ENCODE data around the gene MAN2B2.
A peak's percentile ranks its signal among the peaks of the same experiment; 100 is the strongest.

Gene MAN2B2

DNA sequence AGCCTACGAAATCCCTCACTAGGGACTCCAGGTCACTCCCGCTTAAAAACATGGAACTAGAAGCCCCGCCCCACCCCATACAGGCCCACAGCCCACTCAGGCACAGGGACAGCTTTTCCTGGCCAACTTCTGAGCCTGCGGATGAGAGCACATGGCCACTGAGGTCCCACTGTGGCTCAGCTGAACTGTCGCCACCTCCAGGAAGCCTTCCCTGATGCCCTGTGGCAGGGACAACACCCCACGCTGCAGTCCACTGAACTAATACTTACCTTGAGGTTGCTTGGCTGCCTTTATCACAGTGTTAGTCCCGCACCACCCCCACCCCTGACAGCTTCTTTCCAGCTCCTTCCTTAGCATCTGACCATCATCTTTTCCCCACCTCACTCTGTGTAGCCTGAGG is 39.3 kb upstream of the MAN2B2 start:
- no peak overlapping the region for H3K4me3 Mint-ChIP-seq

DNA sequence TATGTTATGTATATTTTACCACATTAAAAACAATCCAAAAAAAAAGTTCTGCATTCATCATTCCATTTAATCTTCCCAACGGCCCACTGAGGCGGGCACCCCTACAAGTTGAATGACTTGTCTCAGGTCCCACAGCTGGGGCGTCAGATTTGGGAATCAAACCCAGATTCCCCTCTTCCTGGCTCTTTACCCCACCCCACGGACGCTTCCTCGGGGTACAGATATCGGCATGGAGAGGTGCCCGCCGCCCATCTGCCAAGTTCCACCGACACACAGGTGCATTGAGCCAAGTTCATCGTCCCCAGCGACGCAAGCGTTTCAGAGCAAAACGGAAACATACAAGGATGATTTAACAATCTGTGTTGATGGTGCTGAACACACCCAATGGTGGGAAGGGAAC is 36.9 kb upstream of the MAN2B2 start:
- no peak for ATAC-seq (ENCODE audit: low read depth)
- H3K9me3 Mint-ChIP-seq, result no peaks in the 10 kb centered on the region
- H3K27me3 Mint-ChIP-seq, result peaks cover 9% of the 10 kb centered on the region
- H3K4me1 Mint-ChIP-seq, result no peaks in the 10 kb centered on the region
- peaks cover 5% of the 10 kb centered on the region for H3K36me3 Mint-ChIP-seq
- H3K27ac Mint-ChIP-seq, result no peak overlapping the region
- no peak for DNase-seq (ENCODE audit: low spot score in 2 of 2)
- H3K4me3 Mint-ChIP-seq, result no peak overlapping the region

More for the DNA sequence above, 39.3 kb upstream of the MAN2B2 start:
- ATAC-seq (ENCODE audit: low read depth) (no peak), DNase-seq (ENCODE audit: low spot score in 2 of 2) (no peak)
- no peak overlapping the region for H3K27ac Mint-ChIP-seq
- peaks cover 9% of the 10 kb centered on the region for H3K27me3 Mint-ChIP-seq
- H3K36me3 Mint-ChIP-seq, result peaks cover 5% of the 10 kb centered on the region
- no peaks in the 10 kb centered on the region for H3K9me3 Mint-ChIP-seq
- no peaks in the 10 kb centered on the region for H3K4me1 Mint-ChIP-seq

DNA sequence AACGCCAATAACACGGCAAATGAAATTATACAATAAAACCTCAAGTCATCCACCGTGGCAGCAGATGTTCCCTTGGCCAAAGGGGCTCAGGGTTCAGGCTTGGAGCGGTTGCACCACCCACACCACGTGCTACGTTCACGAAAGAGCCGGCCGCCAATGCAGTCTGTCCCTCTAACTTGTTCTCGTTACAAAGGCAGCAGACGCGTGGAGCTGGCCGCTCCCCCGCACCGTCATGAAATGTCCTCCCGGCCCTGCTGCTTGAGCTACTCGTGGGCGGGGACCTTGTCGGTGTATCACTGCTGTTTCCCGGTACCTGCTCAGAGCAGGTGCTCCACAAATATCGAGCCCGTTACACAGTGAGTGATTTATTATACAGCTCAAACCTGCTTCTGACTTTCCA is 36.4 kb upstream of the MAN2B2 start:
- H3K4me3 Mint-ChIP-seq, result no peak overlapping the region
- no peaks in the 10 kb centered on the region for H3K4me1 Mint-ChIP-seq
- H3K27ac Mint-ChIP-seq, result no peak overlapping the region
- ATAC-seq (ENCODE audit: low read depth) (no peak), DNase-seq (ENCODE audit: low spot score in 2 of 2) (no peak)
- H3K36me3 Mint-ChIP-seq, result peaks cover 5% of the 10 kb centered on the region
- peaks cover 9% of the 10 kb centered on the region for H3K27me3 Mint-ChIP-seq
- no peaks in the 10 kb centered on the region for H3K9me3 Mint-ChIP-seq

DNA sequence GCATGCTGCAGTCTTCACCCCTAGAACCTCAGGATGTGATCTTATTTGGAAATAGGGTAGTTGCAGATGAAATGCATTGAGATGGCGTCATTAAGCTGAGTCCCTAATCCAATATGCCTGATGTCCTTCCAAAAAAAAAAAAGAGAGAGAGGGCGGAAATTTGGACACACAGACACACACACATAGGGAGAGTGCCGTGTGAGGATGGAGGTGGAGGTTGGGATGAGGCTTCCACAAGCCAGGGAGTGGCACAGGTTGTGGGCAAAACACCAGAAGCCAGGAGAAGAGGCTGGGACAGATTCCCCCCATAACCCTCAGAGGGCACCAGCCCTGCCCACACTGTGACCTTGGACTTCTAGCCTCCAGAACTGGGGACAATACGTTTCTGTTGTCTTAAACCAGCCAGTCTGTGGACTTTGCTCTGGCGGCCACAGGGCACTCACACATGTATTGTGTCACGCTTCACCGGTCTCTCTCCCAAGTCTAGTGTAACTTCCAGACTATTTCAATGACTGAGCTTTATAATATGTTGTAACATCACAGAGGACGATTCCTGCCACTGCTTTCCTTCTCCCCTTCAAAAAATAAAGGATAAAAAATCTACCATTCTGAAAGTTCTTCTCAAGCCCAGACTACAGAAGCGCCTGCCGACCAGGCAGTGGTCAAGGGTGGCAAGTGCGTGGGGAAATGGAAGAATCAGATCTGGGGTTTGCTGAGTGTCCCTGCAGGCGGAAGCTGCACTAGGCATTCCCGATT is 35.8 kb upstream of the MAN2B2 start:
- H3K36me3 Mint-ChIP-seq, result peaks cover 5% of the 10 kb centered on the region
- no peak for ATAC-seq (ENCODE audit: low read depth)
- H3K27me3 Mint-ChIP-seq, result peaks cover 9% of the 10 kb centered on the region
- no peaks in the 10 kb centered on the region for H3K9me3 Mint-ChIP-seq
- no peak overlapping the region for H3K4me3 Mint-ChIP-seq
- no peak for DNase-seq (ENCODE audit: low spot score in 2 of 2)
- H3K27ac Mint-ChIP-seq, result no peak overlapping the region
- H3K4me1 Mint-ChIP-seq, result no peaks in the 10 kb centered on the region

DNA sequence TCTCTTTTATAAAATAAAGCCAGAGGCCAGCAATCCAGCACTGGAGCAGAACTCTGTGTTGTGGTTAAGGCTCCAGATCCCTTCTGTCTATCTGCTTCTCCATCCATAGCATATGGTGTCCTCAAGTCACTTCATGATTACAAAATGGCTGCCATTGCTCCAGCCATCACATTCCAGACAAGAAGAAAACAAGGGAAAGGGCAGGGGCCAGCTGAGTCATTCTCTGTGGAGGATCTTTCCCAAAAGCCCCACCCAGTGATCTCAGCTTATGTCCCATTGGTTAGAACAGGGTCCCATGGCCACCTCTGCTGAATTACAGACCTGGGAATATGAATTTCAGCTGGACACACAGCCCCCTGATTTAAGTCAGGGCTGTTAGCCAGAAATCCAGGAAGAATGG is 34.1 kb upstream of the MAN2B2 start:
- H3K27ac Mint-ChIP-seq, result no peak overlapping the region
- H3K27me3 Mint-ChIP-seq, result peaks cover 15% of the 10 kb centered on the region
- ATAC-seq (ENCODE audit: low read depth), result no peak
- H3K4me1 Mint-ChIP-seq, result no peaks in the 10 kb centered on the region
- no peak for DNase-seq (ENCODE audit: low spot score in 2 of 2)
- peaks cover 5% of the 10 kb centered on the region for H3K36me3 Mint-ChIP-seq
- H3K4me3 Mint-ChIP-seq, result no peak overlapping the region
- peaks cover 1% of the 10 kb centered on the region for H3K9me3 Mint-ChIP-seq

DNA sequence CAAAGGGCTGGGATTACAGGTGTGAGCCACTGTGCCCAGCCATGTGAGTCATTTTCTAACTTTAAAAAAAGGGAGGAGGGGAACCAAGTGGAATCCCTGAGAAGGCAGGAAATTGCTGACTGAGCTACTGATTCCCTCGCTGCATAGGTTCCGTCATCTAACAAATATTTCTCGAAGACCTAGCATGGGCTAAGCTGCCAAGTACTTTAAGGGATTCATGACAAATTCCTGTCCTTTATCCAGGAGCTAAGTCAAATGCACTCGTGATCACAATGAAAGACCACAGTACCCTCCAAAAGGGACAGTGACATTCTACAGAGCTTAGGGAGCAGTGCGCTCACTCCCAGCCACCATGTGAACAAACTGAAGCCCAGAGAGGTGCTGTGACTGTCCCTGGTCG is 33.2 kb upstream of the MAN2B2 start:
- Mint-ChIP-seq H3K4me1 (no peaks in the 10 kb centered on the region), H3K9me3 (peaks cover 1% of the 10 kb centered on the region), H3K4me3 (no peak overlapping the region), H3K36me3 (peaks cover 2% of the 10 kb centered on the region), H3K27me3 (peaks cover 14% of the 10 kb centered on the region), H3K27ac (no peak overlapping the region)
- ATAC-seq (ENCODE audit: low read depth) (no peak), DNase-seq (ENCODE audit: low spot score in 2 of 2) (no peak)

DNA sequence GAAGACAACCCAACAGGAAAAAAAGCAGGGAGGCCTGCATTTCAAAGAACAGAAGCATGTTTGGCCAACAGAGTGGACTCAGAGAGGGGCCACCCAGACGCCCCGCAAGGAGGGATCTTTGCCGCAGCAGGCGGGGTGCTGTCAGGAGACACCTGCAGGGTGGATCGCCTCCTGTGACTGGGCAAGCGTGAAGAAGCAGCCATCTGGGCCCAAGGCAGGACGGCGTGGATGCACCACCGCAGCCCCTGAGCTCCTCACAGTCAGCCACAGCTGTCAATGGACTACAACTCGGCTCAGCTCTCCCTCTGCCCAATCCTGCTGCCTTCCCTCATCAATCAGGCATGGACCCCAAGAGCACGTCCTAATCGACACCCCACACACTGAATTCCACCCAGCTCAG is 32.0 kb upstream of the MAN2B2 start:
- Mint-ChIP-seq H3K27ac (no peak overlapping the region), H3K4me1 (no peaks in the 10 kb centered on the region), H3K4me3 (no peak overlapping the region), H3K9me3 (peaks cover 1% of the 10 kb centered on the region), H3K27me3 (peaks cover 17% of the 10 kb centered on the region), H3K36me3 (peaks cover 2% of the 10 kb centered on the region)
- ATAC-seq (ENCODE audit: low read depth) (no peak), DNase-seq (ENCODE audit: low spot score in 2 of 2) (no peak)

DNA sequence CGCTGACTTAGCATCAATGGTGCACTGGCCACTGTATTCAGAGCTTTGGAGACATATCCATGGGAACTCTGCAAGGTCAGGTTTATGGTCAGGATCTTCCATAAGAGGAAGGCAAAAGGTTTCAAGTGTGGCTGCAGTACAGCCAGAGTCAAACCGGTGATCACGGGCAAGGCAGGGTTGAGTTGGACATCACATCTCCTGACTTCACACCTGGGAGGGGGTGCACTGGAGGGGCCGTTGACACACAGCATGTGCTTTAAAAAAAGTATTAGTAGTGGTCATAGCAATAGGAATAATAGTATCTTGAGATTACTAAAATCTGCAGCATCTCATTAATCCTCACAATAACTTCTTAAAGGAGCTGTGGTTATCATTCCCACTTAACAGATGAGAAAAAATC is 28.9 kb upstream of the MAN2B2 start:
- no peak for ATAC-seq (ENCODE audit: low read depth)
- H3K9me3 Mint-ChIP-seq, result peaks cover 1% of the 10 kb centered on the region
- no peak overlapping the region for H3K4me3 Mint-ChIP-seq
- DNase-seq (ENCODE audit: low spot score in 2 of 2), result no peak
- H3K4me1 Mint-ChIP-seq, result no peaks in the 10 kb centered on the region
- peaks cover 23% of the 10 kb centered on the region for H3K27me3 Mint-ChIP-seq
- no peaks in the 10 kb centered on the region for H3K36me3 Mint-ChIP-seq
- no peak overlapping the region for H3K27ac Mint-ChIP-seq

DNA sequence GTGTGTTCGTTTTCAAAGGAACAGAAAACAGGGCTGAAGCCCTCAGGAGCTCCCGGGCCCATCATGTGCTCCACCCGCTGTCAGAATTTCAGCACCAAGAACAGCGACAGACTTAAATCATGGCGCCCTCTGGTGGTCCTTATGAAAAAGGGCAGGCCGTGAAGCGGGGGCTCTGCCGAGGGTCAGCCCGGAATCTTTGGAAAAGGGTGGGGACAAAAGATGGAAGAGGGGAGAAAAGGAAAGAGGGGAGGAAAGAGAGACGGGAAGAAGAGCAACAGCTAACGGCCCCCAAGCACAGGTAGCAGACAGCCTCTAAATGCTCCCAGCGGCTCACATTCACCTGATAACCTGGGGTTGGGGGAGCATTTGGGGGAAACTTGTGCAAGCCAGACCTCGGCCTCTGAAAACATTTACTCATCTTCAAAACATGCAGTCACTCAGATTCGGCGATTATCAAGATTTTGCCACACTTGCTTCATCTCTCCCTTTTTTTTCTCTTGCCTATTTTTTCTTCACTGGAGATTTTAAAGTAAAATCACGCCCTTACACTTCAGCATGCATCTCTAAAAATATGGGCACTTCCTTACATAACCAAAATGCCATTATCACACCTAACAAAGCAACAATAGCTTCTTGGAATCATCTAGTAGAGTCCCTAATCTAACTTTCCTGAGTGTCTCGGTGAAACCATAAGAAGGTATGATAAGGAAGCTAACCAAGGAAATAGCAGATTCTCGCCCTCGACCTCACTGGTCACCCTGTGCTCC is 28.1 kb upstream of the MAN2B2 start:
- ATAC-seq (ENCODE audit: low read depth) (peak; percentile 22), DNase-seq (ENCODE audit: low spot score in 2 of 2) (peak; percentile 28 to 32)
- H3K27me3 Mint-ChIP-seq, result peaks cover 23% of the 10 kb centered on the region
- H3K27ac Mint-ChIP-seq, result no peak overlapping the region
- H3K4me3 Mint-ChIP-seq, result no peak overlapping the region
- H3K36me3 Mint-ChIP-seq, result no peaks in the 10 kb centered on the region
- no peaks in the 10 kb centered on the region for H3K4me1 Mint-ChIP-seq
- peaks cover 3% of the 10 kb centered on the region for H3K9me3 Mint-ChIP-seq

DNA sequence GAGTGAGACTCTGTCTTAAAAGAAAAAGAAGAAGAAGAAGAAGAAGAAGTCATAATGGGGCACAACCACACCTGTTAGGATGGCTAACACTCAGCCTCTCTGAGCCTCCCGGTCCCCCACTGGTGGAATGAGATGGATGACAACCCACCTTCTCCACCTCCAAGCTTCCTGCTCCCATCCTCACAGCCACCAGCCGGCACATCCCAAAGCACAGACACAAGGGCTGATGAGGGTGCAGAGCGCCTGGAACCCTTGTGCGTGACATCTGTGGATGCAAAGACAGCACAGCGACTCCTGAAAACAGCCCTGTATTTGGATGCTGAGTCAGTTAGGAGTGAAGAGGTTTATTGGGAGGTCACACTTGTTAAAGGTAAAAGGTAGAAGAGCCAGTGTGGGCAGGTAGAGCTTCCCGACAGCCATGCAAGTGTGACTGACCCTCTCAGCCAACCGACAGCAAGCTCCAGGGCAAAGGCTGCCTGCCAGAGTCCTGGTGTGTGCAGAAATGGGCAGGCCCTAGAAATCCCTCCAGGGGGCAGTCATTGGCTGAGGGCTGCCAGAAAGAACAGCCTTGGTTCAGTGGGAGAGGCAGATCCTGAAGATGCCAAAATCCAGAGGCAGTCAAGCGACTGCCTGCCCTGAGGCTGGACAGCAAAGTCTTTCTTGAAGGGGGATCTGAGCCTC is 26.6 kb upstream of the MAN2B2 start:
- Mint-ChIP-seq H3K27ac (no peak overlapping the region), H3K36me3 (peaks cover 3% of the 10 kb centered on the region), H3K4me1 (no peaks in the 10 kb centered on the region), H3K4me3 (no peak overlapping the region), H3K9me3 (peaks cover 6% of the 10 kb centered on the region), H3K27me3 (peaks cover 29% of the 10 kb centered on the region)
- ATAC-seq (ENCODE audit: low read depth) (no peak), DNase-seq (ENCODE audit: low spot score in 2 of 2) (no peak)

DNA sequence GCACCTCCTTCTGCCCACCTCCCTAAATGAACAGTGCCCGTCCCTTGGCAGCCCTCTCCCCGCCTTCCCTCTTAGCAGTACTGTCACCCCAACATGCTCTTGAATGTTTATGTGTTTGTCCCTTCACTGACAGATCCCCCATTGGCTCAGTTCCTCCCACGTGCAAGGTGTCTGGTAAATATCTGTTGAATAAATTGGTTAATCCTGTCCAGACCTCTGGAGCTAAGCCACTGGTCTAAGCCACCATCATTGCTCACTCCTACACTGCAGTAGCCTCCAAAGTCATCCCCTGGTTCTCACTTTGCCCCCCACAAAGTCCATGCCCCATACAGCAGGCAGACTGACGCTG is 26.1 kb upstream of the MAN2B2 start:
- DNase-seq (ENCODE audit: low spot score in 2 of 2) (no peak), ATAC-seq (ENCODE audit: low read depth) (no peak)
- Mint-ChIP-seq H3K27me3 (peaks cover 29% of the 10 kb centered on the region), H3K4me1 (no peaks in the 10 kb centered on the region), H3K36me3 (peaks cover 3% of the 10 kb centered on the region), H3K9me3 (peaks cover 6% of the 10 kb centered on the region), H3K4me3 (no peak overlapping the region), H3K27ac (no peak overlapping the region)

DNA sequence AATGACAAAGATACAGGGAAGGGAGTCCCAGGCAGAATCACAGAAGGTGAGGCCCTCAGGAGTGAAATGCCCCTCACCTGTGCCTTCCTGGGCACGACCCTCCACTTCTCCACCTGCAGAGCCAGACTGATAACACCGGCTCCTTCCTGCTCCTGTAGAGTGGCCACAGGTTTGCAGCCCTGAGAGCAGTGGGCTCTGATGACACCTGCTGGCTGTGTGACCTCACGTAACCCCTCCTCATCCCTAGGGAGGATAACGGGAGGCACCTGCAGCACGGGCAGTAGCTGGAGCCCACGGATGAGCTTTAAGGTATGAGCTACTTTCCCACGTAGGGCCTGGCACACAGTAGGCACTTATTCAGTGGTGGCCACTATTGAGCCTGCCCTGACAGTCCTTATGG is 25.5 kb upstream of the MAN2B2 start:
- Mint-ChIP-seq H3K36me3 (peaks cover 3% of the 10 kb centered on the region), H3K9me3 (peaks cover 6% of the 10 kb centered on the region), H3K4me3 (no peak overlapping the region), H3K4me1 (no peaks in the 10 kb centered on the region), H3K27ac (no peak overlapping the region), H3K27me3 (peaks cover 29% of the 10 kb centered on the region)
- ATAC-seq (ENCODE audit: low read depth) (no peak), DNase-seq (ENCODE audit: low spot score in 2 of 2) (no peak)

DNA sequence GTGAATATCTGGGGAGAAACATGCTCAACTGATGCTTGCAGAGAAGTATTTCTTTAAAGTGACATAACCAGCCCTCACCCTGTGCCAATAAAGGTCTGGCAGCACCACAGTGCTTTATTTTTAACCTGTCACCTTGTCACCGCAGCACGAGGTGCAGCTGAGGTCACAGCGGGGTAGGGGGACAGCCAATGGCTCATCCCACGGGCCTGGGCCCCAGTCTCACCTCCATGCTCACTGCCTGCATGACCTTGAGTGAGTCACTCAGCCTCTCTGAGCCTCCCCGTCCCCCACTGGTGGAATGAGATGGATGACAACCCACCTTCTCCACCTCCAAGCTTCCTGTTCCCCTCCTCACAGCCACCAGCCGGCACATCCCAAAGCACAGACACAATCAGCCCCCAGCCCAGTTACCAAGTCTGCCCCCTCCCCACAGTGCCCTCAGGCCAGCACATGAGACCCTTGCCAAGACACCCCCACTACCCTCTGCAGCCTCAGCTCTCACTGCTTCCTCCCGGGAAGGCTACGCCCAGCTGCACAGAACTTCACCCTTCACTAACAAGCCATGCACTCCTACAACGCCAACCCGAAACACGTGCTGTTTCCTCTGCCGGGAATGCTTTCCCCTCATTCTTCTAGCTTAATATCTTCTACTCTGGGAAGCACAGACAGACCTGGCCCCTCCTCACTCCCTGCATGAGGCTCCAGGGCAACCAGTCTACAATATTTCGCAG is 24.9 kb upstream of the MAN2B2 start:
- peaks cover 3% of the 10 kb centered on the region for H3K36me3 Mint-ChIP-seq
- H3K4me3 Mint-ChIP-seq, result no peak overlapping the region
- ATAC-seq (ENCODE audit: low read depth), result no peak
- H3K9me3 Mint-ChIP-seq, result peaks cover 6% of the 10 kb centered on the region
- no peak overlapping the region for H3K27ac Mint-ChIP-seq
- peaks cover 29% of the 10 kb centered on the region for H3K27me3 Mint-ChIP-seq
- DNase-seq (ENCODE audit: low spot score in 2 of 2), result no peak
- H3K4me1 Mint-ChIP-seq, result no peaks in the 10 kb centered on the region

DNA sequence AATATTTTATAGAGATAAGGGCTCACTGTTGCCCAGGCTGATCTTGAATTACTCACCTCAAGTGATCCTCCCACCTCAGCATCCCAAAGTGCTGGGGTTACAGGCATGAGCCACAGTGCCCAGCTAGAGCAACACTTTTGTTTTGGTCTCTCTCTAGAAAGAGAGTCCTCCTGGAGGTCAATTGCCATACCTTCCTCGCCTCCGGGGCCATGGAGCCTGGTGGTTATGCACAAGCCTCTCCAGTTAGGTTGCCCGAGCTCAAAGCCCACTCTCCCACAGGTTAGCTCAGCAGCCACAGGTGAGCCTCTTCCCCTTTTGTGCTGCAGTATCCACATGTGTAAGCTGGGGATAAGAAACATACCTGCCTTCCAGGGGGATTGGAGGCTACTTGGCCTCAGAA is 24.2 kb upstream of the MAN2B2 start:
- Mint-ChIP-seq H3K27ac (no peak overlapping the region), H3K4me3 (no peak overlapping the region), H3K9me3 (peaks cover 4% of the 10 kb centered on the region), H3K27me3 (peaks cover 22% of the 10 kb centered on the region), H3K36me3 (peaks cover 3% of the 10 kb centered on the region), H3K4me1 (no peaks in the 10 kb centered on the region)
- DNase-seq (ENCODE audit: low spot score in 2 of 2) (no peak), ATAC-seq (ENCODE audit: low read depth) (no peak)
